HepG2 (cell line): ENCODE data around the gene FALEC.

Experiments used
- SAP130 ChIP-seq: IDR thresholded peaks from 2 replicates; pipeline ENCODE4 v1.6.1; 2016; ENCODE audit warnings: low read depth
- TF ChIP-seq, protein P1 (sequence below): IDR thresholded peaks from 2 replicates; pipeline ENCODE4 v1.6.1; 2012; ENCODE audit warnings: low read depth, low read length, improper control_type of control experiment
- TF ChIP-seq, protein P2 (sequence below): sonication (generic); formaldehyde crosslinking; IDR thresholded peaks from 2 replicates; pipeline ENCODE4 v1.4.0; 2020; ENCODE audit warnings: mild to moderate bottlenecking, low read depth, missing genetic modification reagents
- TF ChIP-seq, protein P3 (sequence below): sonication (generic); formaldehyde crosslinking; IDR thresholded peaks from 2 replicates; pipeline ENCODE4 v1.4.0; 2020; ENCODE audit warnings: missing genetic modification reagents, mild to moderate bottlenecking, borderline replicate concordance
- TF ChIP-seq, protein P4 (sequence below): sonication (generic); formaldehyde crosslinking; IDR thresholded peaks from 2 replicates; pipeline ENCODE4 v1.8.0; 2022; ENCODE audit warnings: low read depth, missing genetic modification reagents

DNA sequence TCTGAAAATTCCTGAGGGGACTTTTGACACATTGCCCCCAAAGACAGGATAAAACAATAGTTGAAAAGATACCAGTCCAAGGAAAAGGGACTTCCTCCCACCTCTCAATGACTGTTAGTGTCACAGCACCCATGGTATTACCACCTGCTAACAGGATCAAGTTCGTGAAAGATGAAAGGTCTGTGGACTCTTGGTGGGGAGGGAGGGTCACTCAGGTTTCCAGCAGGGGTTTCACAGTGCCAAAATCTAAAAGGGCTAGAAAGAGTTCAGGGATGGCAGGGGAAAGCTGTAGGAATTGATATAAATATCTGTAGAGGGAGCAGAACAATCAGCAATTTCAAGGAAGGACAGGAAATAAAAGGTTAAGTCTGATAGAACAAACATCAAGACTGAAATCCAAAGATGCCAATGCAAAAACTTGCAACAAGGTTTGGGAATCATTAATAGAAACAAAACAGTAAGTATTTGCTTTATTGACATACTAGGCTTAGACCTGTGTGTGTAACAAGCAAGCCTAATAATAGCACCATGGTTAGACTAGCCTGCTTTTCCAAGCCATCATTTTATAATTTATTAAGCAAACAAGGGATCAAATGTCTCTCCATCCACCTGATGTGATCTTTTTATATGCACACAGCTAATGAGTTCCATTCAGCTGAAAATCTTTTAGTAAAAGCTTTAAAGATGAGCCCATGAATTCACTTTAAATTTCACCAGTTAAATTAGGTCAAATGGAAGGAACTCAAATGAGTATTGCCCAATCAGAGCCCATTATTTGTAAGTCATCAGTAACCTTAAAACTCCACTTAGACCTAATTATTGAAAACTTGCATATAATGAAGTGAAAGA is 60.2 kb downstream of the FALEC start:
- TF ChIP-seq, protein P1, sequence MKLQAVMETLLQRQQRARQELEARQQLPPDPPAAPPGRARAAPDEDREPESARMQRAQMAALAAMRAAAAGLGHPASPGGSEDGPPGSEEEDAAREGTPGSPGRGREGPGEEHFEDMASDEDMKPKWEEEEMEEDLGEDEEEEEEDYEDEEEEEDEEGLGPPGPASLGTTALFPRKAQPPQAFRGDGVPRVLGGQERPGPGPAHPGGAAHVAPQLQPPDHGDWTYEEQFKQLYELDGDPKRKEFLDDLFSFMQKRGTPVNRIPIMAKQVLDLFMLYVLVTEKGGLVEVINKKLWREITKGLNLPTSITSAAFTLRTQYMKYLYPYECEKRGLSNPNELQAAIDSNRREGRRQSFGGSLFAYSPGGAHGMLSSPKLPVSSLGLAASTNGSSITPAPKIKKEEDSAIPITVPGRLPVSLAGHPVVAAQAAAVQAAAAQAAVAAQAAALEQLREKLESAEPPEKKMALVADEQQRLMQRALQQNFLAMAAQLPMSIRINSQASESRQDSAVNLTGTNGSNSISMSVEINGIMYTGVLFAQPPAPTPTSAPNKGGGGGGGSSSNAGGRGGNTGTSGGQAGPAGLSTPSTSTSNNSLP, result no peak; the same call in 1 of the 2 replicates
- TF ChIP-seq, protein P2, sequence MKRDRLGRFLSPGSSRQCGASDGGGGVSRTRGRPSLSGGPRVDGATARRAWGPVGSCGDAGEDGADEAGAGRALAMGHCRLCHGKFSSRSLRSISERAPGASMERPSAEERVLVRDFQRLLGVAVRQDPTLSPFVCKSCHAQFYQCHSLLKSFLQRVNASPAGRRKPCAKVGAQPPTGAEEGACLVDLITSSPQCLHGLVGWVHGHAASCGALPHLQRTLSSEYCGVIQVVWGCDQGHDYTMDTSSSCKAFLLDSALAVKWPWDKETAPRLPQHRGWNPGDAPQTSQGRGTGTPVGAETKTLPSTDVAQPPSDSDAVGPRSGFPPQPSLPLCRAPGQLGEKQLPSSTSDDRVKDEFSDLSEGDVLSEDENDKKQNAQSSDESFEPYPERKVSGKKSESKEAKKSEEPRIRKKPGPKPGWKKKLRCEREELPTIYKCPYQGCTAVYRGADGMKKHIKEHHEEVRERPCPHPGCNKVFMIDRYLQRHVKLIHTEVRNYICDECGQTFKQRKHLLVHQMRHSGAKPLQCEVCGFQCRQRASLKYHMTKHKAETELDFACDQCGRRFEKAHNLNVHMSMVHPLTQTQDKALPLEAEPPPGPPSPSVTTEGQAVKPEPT (CRISPR knock-in tag), result no peak
- TF ChIP-seq SAP130 (CRISPR knock-in tag), result no peak
- TF ChIP-seq, protein P3, sequence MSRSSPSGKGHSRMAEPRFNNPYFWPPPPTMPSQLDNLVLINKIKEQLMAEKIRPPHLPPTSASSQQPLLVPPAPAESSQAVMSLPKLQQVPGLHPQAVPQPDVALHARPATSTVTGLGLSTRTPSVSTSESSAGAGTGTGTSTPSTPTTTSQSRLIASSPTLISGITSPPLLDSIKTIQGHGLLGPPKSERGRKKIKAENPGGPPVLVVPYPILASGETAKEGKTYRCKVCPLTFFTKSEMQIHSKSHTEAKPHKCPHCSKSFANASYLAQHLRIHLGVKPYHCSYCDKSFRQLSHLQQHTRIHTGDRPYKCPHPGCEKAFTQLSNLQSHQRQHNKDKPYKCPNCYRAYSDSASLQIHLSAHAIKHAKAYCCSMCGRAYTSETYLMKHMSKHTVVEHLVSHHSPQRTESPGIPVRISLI (CRISPR knock-in tag), result no peak
- TF ChIP-seq, protein P4, sequence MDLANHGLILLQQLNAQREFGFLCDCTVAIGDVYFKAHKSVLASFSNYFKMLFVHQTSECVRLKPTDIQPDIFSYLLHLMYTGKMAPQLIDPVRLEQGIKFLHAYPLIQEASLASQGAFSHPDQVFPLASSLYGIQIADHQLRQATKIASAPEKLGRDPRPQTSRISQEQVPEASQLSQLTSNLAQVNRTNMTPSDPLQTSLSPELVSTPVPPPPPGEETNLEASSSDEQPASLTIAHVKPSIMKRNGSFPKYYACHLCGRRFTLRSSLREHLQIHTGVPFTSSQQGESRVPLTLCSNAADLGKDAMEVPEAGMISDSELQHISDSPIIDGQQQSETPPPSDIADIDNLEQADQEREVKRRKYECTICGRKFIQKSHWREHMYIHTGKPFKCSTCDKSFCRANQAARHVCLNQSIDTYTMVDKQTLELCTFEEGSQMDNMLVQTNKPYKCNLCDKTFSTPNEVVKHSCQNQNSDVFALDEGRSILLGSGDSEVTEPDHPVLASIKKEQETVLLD (CRISPR knock-in tag), result no peak
